Mesenchymal stem cell (in vitro differentiated cells and primary cell): ENCODE data around the gene GLRB. TPM values are rescaled to one million over a fixed set of nuclear protein-coding genes. Genes with fewer than 3 reads are reported as not detected.

Experiments
- DNase-seq: peaks from one replicate; pipeline ENCODE4 v3.0.0-alpha.2; 2013
- H2AFZ ChIP-seq: one replicate; pipeline ENCODE4 v1.6.1; 2013; ENCODE audit warnings: low read depth, mild to moderate bottlenecking, control low read depth, inconsistent platforms, low read length, moderate library complexity
- H2AK5ac ChIP-seq: 2 replicates; pipeline ENCODE4 v1.6.1; 2013; ENCODE audit warnings: low read length, moderate library complexity, mild to moderate bottlenecking, inconsistent platforms; ENCODE audit not compliant: severe bottlenecking
- H2BK120ac ChIP-seq: one replicate; pipeline ENCODE4 v1.6.1; 2013; ENCODE audit warnings: low read depth, mild to moderate bottlenecking, inconsistent platforms, low read length, moderate library complexity
- H2BK12ac ChIP-seq, 2 experiments: one replicate each; pipeline ENCODE4 v1.6.1; 2013; ENCODE audit warnings: inconsistent platforms in 2 of 2, low read length in 2 of 2, mild to moderate bottlenecking in 2 of 2, moderate library complexity in 2 of 2, control low read depth in 1 of 2
- H2BK15ac ChIP-seq: one replicate; pipeline ENCODE4 v1.6.1; 2013; ENCODE audit warnings: mild to moderate bottlenecking, low read depth, inconsistent platforms; ENCODE audit not compliant: poor library complexity, severe bottlenecking
- H2BK5ac ChIP-seq: 2 replicates; pipeline ENCODE4 v1.6.1; 2013; ENCODE audit warnings: low read depth, mild to moderate bottlenecking, low read length, control low read depth, inconsistent platforms; ENCODE audit not compliant: poor library complexity, severe bottlenecking
- H3K14ac ChIP-seq, 2 experiments: one replicate each; pipeline ENCODE4 v1.6.1; 2013; ENCODE audit warnings: inconsistent platforms in 2 of 2, low read length in 2 of 2, control low read depth in 1 of 2, mild to moderate bottlenecking in 1 of 2, moderate library complexity in 1 of 2
- H3K18ac ChIP-seq, 2 experiments: one replicate each; pipeline ENCODE4 v1.6.1; 2013; ENCODE audit warnings: inconsistent platforms in 2 of 2, low read length in 2 of 2, control low read depth in 1 of 2, low read depth in 1 of 2, mild to moderate bottlenecking in 1 of 2
- H3K23ac ChIP-seq, 2 experiments: one replicate each; pipeline ENCODE4 v1.6.1; 2013; ENCODE audit warnings: inconsistent platforms in 2 of 2, low read length in 2 of 2, mild to moderate bottlenecking in 2 of 2, moderate library complexity in 2 of 2, control low read depth in 1 of 2
- H3K27ac ChIP-seq: 2 replicates; pipeline ENCODE4 v1.5.1; 2013; ENCODE audit warnings: mild to moderate bottlenecking, moderate library complexity, low read length, control low read depth, inconsistent platforms; ENCODE audit not compliant: poor library complexity, severe bottlenecking
- H3K27me3 ChIP-seq, 2 experiments: 2 replicates each; pipeline versions ENCODE4 v1.6.1 to v1.7.0; 2013; ENCODE audit warnings: low read length in 2 of 2, mild to moderate bottlenecking in 2 of 2, moderate library complexity in 2 of 2, control low read depth in 1 of 2, inconsistent platforms in 1 of 2; ENCODE audit not compliant: control insufficient read depth in 1 of 2, insufficient read depth in 1 of 2
- H3K36me3 ChIP-seq, 2 experiments: 2 replicates each; pipeline versions ENCODE4 v1.6.1 to v1.7.0; 2013; ENCODE audit warnings: low read length in 2 of 2, control low read depth in 1 of 2, inconsistent platforms in 1 of 2, low read depth in 1 of 2, mild to moderate bottlenecking in 1 of 2; ENCODE audit not compliant: insufficient read depth in 2 of 2, control insufficient read depth in 1 of 2
- H3K4ac ChIP-seq, 2 experiments: one replicate each; pipeline ENCODE4 v1.6.1; 2013; ENCODE audit warnings: inconsistent platforms in 2 of 2, low read length in 2 of 2, mild to moderate bottlenecking in 2 of 2, moderate library complexity in 2 of 2, control low read depth in 1 of 2, low read depth in 1 of 2
- H3K4me1 ChIP-seq: 2 replicates; pipeline ENCODE4 v1.6.1; 2013; ENCODE audit warnings: low read depth, low read length, control low read depth; ENCODE audit not compliant: control insufficient read depth, insufficient read depth
- H3K4me2 ChIP-seq: 2 replicates; pipeline ENCODE4 v1.6.1; 2013; ENCODE audit warnings: low read length, mild to moderate bottlenecking, inconsistent platforms; ENCODE audit not compliant: poor library complexity, severe bottlenecking
- H3K4me3 ChIP-seq, 2 experiments: 2 replicates each; pipeline versions ENCODE4 v1.5.1 to v1.7.0; 2013; ENCODE audit warnings: low read length in 2 of 2, mild to moderate bottlenecking in 2 of 2, control low read depth in 1 of 2, low read depth in 1 of 2; ENCODE audit not compliant: insufficient read depth in 1 of 2
- H3K79me1 ChIP-seq: replicated peaks from 2 replicates; pipeline ENCODE4 v1.6.1; 2013; ENCODE audit warnings: mild to moderate bottlenecking, control low read depth, low read length, inconsistent platforms; ENCODE audit not compliant: poor library complexity, severe bottlenecking
- H3K9ac ChIP-seq: 2 replicates; pipeline ENCODE4 v1.7.0; 2013; ENCODE audit warnings: mild to moderate bottlenecking, low read length, moderate library complexity
- H3K9me3 ChIP-seq: 2 replicates; pipeline ENCODE4 v1.7.0; 2013; ENCODE audit warnings: mild to moderate bottlenecking, low read length; ENCODE audit not compliant: control insufficient read depth
- H4K8ac ChIP-seq: one replicate; pipeline ENCODE4 v1.6.1; 2013; ENCODE audit warnings: inconsistent platforms, mild to moderate bottlenecking, low read length, moderate library complexity
- H4K91ac ChIP-seq: one replicate; pipeline ENCODE4 v1.6.1; 2013; ENCODE audit warnings: mild to moderate bottlenecking, low read length, inconsistent platforms
- WGBS: methylation state at CpG from one replicate; pipeline ENCODE4 v1.1.7; 2013; ENCODE audit warnings: mixed read lengths; 5-methylcytosine and 5-hydroxymethylcytosine counted together
- polyA plus RNA-seq, 2 experiments: library from polyadenylated mRNA; stranded (reverse); fragments of 200-250 nt; gene quantifications; one replicate each; pipeline ENCODE4 v1.2.3, GENCODE V29; 2013

The GLRB gene
- 4.4 TPM for polyA plus RNA-seq (2013, experiment 1 of 2)
- polyA plus RNA-seq (2013, experiment 2 of 2): 5.6 TPM

GRCh38 chr4:157075811-157076577 is at the start of gene GLRB:
Gene GLRB, plus strand, starts transcription at chr4:157076150. Its CDS starts 1,875 bp downstream, at chr4:157078025.
- Histone ChIP-seq H3K4me3 (peak within 1 kb of the TSS; percentile 76 to 83), H2BK15ac (no peak within 1 kb of the TSS), H3K9me3 (no peaks in the 10 kb centered on the region), H3K36me3 (no peaks in the 10 kb centered on the region), H3K79me1 (peaks cover 4% of the 10 kb centered on the region), H2AK5ac (no peak within 1 kb of the TSS), H3K27ac (no peak within 1 kb of the TSS), H4K8ac (peak within 1 kb of the TSS; percentile 94), H3K4me1 (peaks cover 2% of the 10 kb centered on the region), H3K14ac (peak within 1 kb of the TSS in 1 of 2 experiments; percentile 82), H2BK5ac (no peak within 1 kb of the TSS), H4K91ac (peak within 1 kb of the TSS; percentile 53), H2BK120ac (no peak within 1 kb of the TSS), H3K23ac (peak within 1 kb of the TSS in 1 of 2 experiments; percentile 83), H2AFZ (peak within 1 kb of the TSS; percentile 87), H3K4ac (peak within 1 kb of the TSS in 1 of 2 experiments; percentile 20), H3K4me2 (peak within 1 kb of the TSS; percentile 80), H3K9ac (peak within 1 kb of the TSS; percentile 79), H2BK12ac (peak within 1 kb of the TSS in 1 of 2 experiments; percentile 54), H3K18ac (peak within 1 kb of the TSS; percentile 23 to 63), H3K27me3 (no peaks in the 10 kb centered on the region)
- under 1% methylated on average over 59 of the region's 84 CpGs for WGBS
- peak; percentile 48 for DNase-seq

- Histone ChIP-seq H4K91ac (no peak overlapping the region), H3K18ac (no peak overlapping the region), H2AK5ac (no peak overlapping the region), H3K4me2 (no peak overlapping the region), H2BK5ac (no peak overlapping the region), H3K4me3 (no peak overlapping the region), H3K79me1 (no peaks in the 10 kb centered on the region), H3K4me1 (no peaks in the 10 kb centered on the region), H3K14ac (no peak overlapping the region), H2AFZ (no peak overlapping the region), H3K27ac (no peak overlapping the region), H3K27me3 (no peaks in the 10 kb centered on the region), H3K9me3 (no peaks in the 10 kb centered on the region), H3K9ac (no peak overlapping the region), H3K36me3 (no peaks in the 10 kb centered on the region), H3K23ac (no peak overlapping the region), H2BK120ac (no peak overlapping the region), H2BK12ac (no peak overlapping the region), H3K4ac (no peak overlapping the region), H2BK15ac (no peak overlapping the region), H4K8ac (no peak overlapping the region)
- DNase-seq: no peak
Measured at GRCh38 chr4:157035471-157035870, 40.5 kb upstream of the GLRB start.

- no peak for DNase-seq
- no peak overlapping the region for H2BK5ac ChIP-seq
- no peaks in the 10 kb centered on the region for H3K79me1 ChIP-seq
- H3K18ac ChIP-seq: no peak overlapping the region
- no peak overlapping the region for H4K91ac ChIP-seq
- H3K4ac ChIP-seq: no peak overlapping the region
- no peak overlapping the region for H4K8ac ChIP-seq
- no peak overlapping the region for H3K27ac ChIP-seq
- no peaks in the 10 kb centered on the region for H3K27me3 ChIP-seq
- no peak overlapping the region for H2AFZ ChIP-seq
- H3K4me2 ChIP-seq: no peak overlapping the region
- no peak overlapping the region for H3K4me3 ChIP-seq
- H3K4me1 ChIP-seq: no peaks in the 10 kb centered on the region
- no peak overlapping the region for H2BK120ac ChIP-seq
- H3K36me3 ChIP-seq: no peaks in the 10 kb centered on the region
- no peak overlapping the region for H3K23ac ChIP-seq
- no peak overlapping the region for H3K9ac ChIP-seq
- H2BK15ac ChIP-seq: no peak overlapping the region
- no peak overlapping the region for H3K14ac ChIP-seq
- H3K9me3 ChIP-seq: no peaks in the 10 kb centered on the region
- H2BK12ac ChIP-seq: no peak overlapping the region
- H2AK5ac ChIP-seq: no peak overlapping the region
Measured at GRCh38 chr4:157040405-157040804, 35.5 kb upstream of the GLRB start.

- DNase-seq: peak; percentile 67
- Histone ChIP-seq H3K27ac (peak overlapping the region; percentile 20), H3K9ac (peak overlapping the region; percentile 9), H2BK120ac (no peak overlapping the region), H4K91ac (no peak overlapping the region), H3K9me3 (no peaks in the 10 kb centered on the region), H3K18ac (peak overlapping the region in 1 of 2 experiments; percentile 57), H2BK12ac (peak overlapping the region in 1 of 2 experiments; percentile 96), H4K8ac (peak overlapping the region; percentile 59), H3K79me1 (no peaks in the 10 kb centered on the region), H3K4me1 (no peaks in the 10 kb centered on the region), H3K4me2 (peak overlapping the region; percentile 17), H2AFZ (no peak overlapping the region), H2BK15ac (no peak overlapping the region), H3K14ac (peak overlapping the region in 1 of 2 experiments; percentile 55), H2BK5ac (peak overlapping the region; percentile 33), H3K4ac (peak overlapping the region in 1 of 2 experiments; percentile 73), H2AK5ac (no peak overlapping the region), H3K27me3 (no peaks in the 10 kb centered on the region), H3K23ac (no peak overlapping the region), H3K4me3 (no peak overlapping the region), H3K36me3 (no peaks in the 10 kb centered on the region)
- no CpG with 5 or more reads among the region's 2 CpGs for WGBS
Measured at GRCh38 chr4:157043131-157043530, 32.8 kb upstream of the GLRB start.
